NCI-H1105 treated with DMSO at 0.1 percent for 48 hours (cell line): Measurements from ENCODE around the gene GPR25.

Experiments used
- DNase-seq: peaks from one replicate; lab custom pipeline; 2025; lab: John Stamatoyannopoulos, UW

GPR25 gene, protein sequence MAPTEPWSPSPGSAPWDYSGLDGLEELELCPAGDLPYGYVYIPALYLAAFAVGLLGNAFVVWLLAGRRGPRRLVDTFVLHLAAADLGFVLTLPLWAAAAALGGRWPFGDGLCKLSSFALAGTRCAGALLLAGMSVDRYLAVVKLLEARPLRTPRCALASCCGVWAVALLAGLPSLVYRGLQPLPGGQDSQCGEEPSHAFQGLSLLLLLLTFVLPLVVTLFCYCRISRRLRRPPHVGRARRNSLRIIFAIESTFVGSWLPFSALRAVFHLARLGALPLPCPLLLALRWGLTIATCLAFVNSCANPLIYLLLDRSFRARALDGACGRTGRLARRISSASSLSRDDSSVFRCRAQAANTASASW

DNA sequence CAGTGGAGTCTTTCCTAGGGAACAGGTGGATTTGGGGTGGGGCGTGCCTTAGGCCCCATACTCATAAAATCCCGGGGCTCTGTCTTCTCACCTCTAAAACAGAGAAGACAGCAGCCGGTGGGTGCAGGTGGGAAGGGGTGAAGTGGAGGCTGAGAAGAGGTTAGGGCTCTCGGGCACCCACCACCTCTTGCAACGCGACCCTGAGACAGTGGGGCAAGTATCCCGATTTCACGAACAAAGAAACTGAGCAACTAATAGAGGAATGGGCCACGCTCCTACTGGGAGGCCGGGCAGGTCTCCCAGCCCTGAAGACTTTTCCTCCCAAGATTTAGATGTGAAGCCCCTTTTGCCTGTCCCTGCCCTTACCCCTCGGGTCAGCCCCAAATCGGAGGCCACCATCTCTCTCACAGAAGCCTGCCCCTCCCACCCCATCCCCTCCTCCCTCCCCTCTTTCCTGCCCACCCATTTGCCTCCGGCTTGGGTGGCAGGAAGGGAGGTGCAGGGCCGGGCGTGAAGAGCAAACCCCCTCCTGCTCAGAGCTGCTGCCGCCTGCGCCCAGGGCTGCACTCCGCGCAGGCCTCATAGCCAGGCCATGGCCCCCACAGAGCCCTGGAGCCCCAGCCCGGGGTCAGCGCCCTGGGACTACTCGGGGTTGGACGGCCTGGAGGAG, at the start of gene GPR25:
Gene GPR25 (plus strand): TSS at position 536 of the 670 bp plus-strand sequence. CDS start 57 bp downstream, at position 593.
- no peak for DNase-seq

DNA sequence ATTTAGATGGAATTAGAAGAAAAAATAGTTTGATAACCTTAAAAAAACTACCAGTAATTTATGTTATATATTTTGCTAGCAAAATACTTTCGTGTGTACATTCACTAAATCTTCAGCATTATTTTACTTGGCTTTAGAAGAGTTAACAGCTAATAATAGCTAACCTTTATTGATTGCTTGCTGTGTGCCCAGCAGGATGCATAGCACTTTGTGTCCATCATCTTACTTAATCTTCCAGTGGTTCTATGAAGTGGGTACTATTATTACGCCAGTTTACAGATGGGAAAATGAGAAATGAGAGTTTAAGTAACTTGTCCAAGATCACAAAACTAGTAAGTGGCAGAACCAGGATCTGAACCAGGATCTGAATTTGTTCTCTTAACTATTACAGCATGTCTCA, 41.7 kb upstream of the GPR25 start:
- no peak for DNase-seq

DNA sequence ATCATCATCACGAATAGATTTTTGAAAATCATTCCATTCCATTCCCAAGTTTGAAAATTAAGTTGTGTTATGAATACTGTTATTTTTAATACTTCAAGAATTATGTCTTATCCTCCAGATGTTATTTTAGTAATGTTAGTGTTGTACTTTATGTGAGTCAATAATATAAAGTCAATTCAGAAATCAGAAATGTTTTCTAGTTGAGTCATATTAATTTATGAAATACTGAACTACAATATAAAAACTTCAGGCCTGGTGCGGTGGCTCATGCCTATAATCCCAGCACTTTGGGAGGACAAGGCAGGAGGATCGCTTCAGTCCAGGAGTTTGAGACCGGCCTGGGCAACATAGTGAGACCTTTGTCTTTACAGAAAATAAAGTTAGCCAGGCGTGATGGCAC, 38.4 kb upstream of the GPR25 start:
- no peak for DNase-seq

- DNase-seq, result no peak
Observed at GRCh38 chr1:200836213-200836612, 36.6 kb upstream of the GPR25 start.

DNA sequence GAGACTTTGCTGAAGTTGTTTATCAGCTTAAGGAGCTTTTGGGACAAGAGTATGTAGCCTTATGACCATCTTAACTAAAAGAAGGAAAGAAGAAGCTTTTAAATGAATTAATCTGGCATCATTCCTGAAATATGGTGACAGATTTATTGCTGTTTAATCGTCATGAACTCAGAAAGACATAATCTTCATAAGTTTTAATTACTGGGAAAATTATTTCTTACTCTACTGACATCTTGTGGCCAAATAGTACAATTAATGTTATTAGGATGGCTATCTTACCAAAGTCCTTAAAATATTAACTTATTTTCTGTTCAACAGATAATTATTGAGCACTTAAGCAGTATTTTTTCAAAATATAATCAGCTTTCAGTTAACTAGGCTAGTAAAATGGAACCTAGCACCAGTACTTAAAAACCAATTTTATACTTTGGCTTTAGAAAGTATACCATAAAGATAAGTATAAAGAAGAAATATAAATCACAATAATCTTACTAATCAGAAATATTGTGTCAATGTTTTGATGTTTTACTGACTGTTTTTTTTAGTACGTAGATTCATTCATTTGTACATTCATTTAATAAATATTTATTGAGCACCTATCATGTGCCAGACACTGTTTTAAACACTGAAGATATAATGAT, 34.7 kb upstream of the GPR25 start:
- peak; percentile 35 for DNase-seq

DNA sequence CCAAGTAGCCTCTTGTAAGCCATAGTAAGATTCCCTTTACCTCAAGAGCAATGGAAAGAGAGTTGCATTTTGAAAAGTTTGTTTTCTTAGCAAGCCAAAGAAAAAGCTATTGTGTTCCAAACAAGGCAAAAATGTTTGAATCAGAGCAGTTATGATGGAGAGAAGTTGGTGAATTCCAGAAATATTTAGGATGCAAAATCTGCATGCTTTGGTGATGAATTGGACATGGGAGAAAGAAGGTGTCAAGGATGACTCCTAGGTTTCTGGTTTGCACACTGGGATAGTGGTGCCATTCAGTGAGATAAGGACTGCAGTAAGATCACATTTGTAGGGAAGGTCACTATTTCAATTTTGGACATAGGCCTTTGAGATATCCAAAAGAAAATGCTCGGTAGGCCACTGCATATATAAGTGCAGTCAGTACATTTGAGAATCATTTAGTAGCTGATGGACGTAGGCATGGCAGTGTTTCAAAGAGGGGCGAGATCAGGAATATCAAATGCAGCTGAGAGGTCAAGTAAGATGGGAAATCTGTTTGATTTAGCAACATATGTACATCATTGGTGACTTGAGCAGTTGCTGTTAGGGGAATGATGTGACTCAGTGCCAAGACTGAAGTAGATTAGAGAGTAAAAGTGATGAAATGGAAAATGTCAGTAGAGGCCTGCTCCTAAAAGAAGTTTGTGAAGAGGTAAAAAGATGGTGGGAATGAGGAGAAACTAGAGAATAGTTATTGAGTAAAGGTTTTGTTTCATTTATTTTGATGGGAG, 33.9 kb upstream of the GPR25 start:
- DNase-seq, result no peak

GRCh38 chr1:200845360-200845759, 27.4 kb upstream of the GPR25 start:
- DNase-seq, result no peak

GRCh38 chr1:200846398-200846797, 26.4 kb upstream of the GPR25 start:
- DNase-seq, result no peak

- DNase-seq, result no peak
Observed at GRCh38 chr1:200849430-200849829, 23.4 kb upstream of the GPR25 start.

- DNase-seq, result no peak
Observed at GRCh38 chr1:200850554-200850953, 22.2 kb upstream of the GPR25 start.

GRCh38 chr1:200856716-200857357, 15.9 kb upstream of the GPR25 start:
- DNase-seq, result no peak

- no peak for DNase-seq
Observed at GRCh38 chr1:200857804-200858203, 15.0 kb upstream of the GPR25 start.

DNA sequence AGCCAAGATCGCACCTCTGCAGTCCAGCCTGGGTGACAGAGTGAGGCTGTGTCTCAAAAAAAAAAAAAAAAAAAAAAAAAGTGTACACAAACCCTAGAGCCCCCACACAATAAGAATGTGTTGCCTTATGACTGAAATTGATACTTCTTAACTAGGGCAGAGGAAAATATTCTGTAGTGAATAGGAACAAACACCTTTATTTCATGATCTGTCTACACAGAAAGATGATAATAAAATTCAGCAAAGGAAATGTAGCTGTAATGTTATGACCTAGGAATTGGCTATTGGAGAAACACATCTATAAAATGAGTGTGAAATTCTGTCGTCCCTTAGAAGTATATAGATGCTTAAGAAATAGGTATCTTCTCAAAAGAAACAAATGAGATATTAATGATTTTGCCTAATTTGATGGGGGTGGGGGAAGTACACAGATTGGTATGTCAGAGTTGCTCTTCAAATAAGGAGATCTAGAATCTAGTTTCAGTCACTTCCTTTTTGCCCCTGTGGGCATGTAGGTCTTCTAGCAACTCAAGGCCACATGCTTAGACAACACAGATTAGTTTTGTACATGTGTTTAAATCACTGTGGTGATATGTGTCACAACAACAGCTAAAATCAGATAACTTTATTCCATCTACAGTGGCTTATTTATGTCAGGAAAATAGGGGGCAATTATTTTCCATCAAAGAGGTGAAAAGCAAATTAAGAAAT, 10.7 kb upstream of the GPR25 start:
- DNase-seq, result no peak

DNA sequence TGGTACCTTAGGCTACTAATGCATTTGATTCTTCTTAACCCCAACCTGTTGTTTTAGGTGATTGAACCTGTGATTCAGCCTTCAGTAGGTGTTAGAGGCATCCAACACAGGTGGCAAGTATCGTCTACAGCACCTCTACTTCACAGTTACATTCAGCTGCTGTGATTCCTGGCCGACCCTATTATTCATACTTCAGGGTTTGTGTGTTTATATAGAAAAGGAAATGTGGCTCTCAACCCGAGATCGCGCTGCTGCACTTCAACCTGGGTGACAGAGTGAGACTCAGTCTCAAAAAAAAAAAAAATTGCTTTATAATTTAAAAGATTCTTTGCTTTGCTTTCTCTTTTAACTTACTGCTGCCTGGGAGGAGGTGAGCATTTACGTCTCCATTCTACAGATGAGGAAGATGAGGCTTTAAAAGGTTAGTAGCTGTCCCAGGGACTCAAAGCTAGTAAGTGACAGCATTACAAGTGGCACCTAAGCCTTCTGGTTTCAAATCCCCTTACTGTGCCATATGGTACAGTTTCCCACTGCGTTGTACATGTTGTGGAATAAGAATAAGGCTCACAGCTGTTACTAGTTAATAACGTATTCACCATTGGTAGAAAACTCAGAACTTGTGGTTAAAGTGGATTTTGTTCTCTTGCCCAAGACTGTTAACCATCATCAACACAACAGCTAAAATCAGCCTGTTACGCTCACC, 9.9 kb upstream of the GPR25 start:
- no peak for DNase-seq

- no peak for DNase-seq
Observed at GRCh38 chr1:200866116-200866515, 6.7 kb upstream of the GPR25 start.

- DNase-seq, result no peak
Observed at GRCh38 chr1:200866521-200866920, 6.3 kb upstream of the GPR25 start.

DNA sequence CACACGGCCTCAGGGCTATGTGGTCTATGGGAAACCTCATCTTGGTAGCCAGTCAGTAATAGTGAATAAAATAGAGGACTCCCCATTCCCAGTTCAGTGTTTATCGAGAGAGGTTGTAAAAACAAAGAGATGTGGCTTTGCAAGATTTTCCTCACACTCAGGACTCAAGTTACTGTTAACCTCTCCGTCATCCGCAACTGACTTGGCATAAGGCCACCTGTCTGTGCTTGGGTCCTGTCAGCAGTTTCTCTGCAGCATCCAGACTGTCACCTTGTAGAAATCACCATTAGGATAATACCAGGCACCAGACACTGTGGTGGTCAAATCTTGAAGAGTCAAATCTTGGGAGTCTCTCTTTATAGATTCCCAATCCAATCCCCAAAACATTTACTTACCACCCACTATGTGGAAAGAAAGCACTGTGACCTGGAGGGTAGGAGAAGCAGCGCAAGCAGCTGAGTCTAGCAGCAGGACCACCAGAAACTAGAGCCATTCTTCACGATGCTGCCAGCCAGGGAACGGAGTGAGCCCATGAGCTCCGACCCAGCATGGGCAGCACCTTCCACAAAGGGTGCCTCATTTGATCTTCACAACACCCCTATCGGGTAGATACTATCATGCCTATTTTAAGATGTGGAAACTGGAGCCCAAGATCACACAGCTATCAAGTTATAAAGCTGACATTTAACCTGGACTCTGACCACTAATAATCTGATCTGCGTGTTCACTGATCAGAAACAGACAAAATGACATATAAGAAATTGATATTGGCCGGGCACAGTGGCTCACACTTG, 5.6 kb upstream of the GPR25 start:
- DNase-seq, result peak; percentile 33

GRCh38 chr1:200869376-200869752, 3.4 kb upstream of the GPR25 start:
- DNase-seq, result no peak

GRCh38 chr1:200869753-200870391, 2.9 kb upstream of the GPR25 start:
- DNase-seq, result no peak
